Caco-2 (cell line): Measurements from ENCODE around the gene RC3H2. TPM values are rescaled to one million over a fixed set of nuclear protein-coding genes. Genes with fewer than 3 reads are reported as not detected.
A peak's percentile ranks its signal among the peaks of the same experiment; 100 is the strongest.

Experiments used
- BruUV-seq: library from RNA; stranded (reverse); fragments of 400-500 nt; replicated peaks from 2 replicates; lab custom pipeline; 2021; lab: Mats Ljungman, UMichigan
- CTCF ChIA-PET: fragments of 300-600 bp; sonication (Branson Sonifier 250); formaldehyde crosslinking; loops from one replicate; lab custom pipeline; 2022; ENCODE audit warnings: antibody characterized with exemption; lab: Charles Lee
- POLR2A ChIA-PET: fragments of 300-600 bp; sonication (Branson Sonifier 250); formaldehyde crosslinking; loops from one replicate; lab custom pipeline; 2022; ENCODE audit warnings: antibody characterized with exemption; lab: Charles Lee
- DNase-seq, 2 experiments: peaks; one replicate each; pipeline versions ENCODE4 v3.0.0 to v3.0.0-alpha.2; 2020 to 2022
- H3K27me3 ChIP-seq: replicated peaks from 2 replicates; pipeline ENCODE4 v1.6.0; 2011; ENCODE audit warnings: low read length; ENCODE audit not compliant: control insufficient read depth, insufficient read depth
- H3K36me3 ChIP-seq: 2 replicates; pipeline ENCODE4 v1.5.1; 2011; ENCODE audit warnings: low read length; ENCODE audit not compliant: control insufficient read depth, insufficient read depth
- H3K4me1 ChIP-seq: fragments of 250-450 bp; sonication (Bioruptor Pico); 2 replicates; pipeline ENCODE4 v1.5.1; 2020; ENCODE audit warnings: mild to moderate bottlenecking
- H3K4me3 ChIP-seq: 2 replicates; pipeline ENCODE4 v1.5.1; 2011; ENCODE audit warnings: low read depth, mild to moderate bottlenecking, control low read depth, low read length
- H3K9me3 ChIP-seq: fragments of 250-450 bp; sonication (Bioruptor Pico); 2 replicates; pipeline ENCODE4 v1.5.1; 2020; ENCODE audit warnings: mild to moderate bottlenecking, moderate library complexity
- H3K27ac Mint-ChIP-seq: one replicate; pipeline ENCODE4 v1.8.0; 2022; ENCODE audit warnings: mixed read lengths; ENCODE audit not compliant: unreplicated experiment
- H3K27me3 Mint-ChIP-seq: one replicate; pipeline ENCODE4 v1.8.0; 2022; ENCODE audit warnings: mixed read lengths; ENCODE audit not compliant: insufficient read depth, unreplicated experiment
- H3K36me3 Mint-ChIP-seq: one replicate; pipeline ENCODE4 v1.8.0; 2022; ENCODE audit warnings: mild to moderate bottlenecking, mixed read lengths; ENCODE audit not compliant: insufficient read depth, unreplicated experiment
- H3K4me1 Mint-ChIP-seq: one replicate; pipeline ENCODE4 v1.8.0; 2022; ENCODE audit warnings: low read depth, mixed read lengths; ENCODE audit not compliant: unreplicated experiment
- H3K4me3 Mint-ChIP-seq: one replicate; pipeline ENCODE4 v1.8.0; 2022; ENCODE audit warnings: mild to moderate bottlenecking, moderate library complexity, mixed read lengths; ENCODE audit not compliant: unreplicated experiment
- H3K9me3 Mint-ChIP-seq: one replicate; pipeline ENCODE4 v1.8.0; 2022; ENCODE audit warnings: mixed read lengths; ENCODE audit not compliant: unreplicated experiment
- CTCF ChIP-seq, 2 experiments: fragments of 200-600 bp in 1 of 2; IDR thresholded peaks; 1 replicate in 1 of 2; 2 replicates in 1 of 2; pipeline versions ENCODE4 v1.5.1 to v1.8.0; 2011 to 2022; ENCODE audit warnings: antibody characterized with exemption in 1 of 2, control low read depth in 1 of 2, inconsistent platforms in 1 of 2, low read depth in 1 of 2, low read length in 1 of 2, mild to moderate bottlenecking in 1 of 2, moderate library complexity in 1 of 2; ENCODE audit not compliant: insufficient read depth in 1 of 2, severe bottlenecking in 1 of 2, unreplicated experiment in 1 of 2
- intact Hi-C: fragments of 100-400 bp; cut with micrococcal nuclease; formaldehyde crosslinking; loops from one replicate; pipeline ENCODE4 v1.10.0; 2022; ENCODE audit not compliant: unreplicated experiment
- total RNA-seq: library from RNA; stranded (reverse); gene quantifications from 2 replicates; pipeline ENCODE4 v1.2.3, GENCODE V29; 2022

The RC3H2 gene
- total RNA-seq, 1 experiment from 2014 or later = 53.8 TPM

- H3K4me3 ChIP-seq = 0 out of 2 replicates have a peak overlapping the region, but pooled peaks have one; percentile 1
- H3K9me3 Mint-ChIP-seq = no peaks in the 10 kb centered on the region
Measured at GRCh38 chr9:122929796-122930354, 24.7 kb upstream of the RC3H2 start.

GRCh38 chr9:122923947-122924346 is 18.8 kb upstream of the RC3H2 start:
- POLR2A ChIA-PET = no interaction called here

More at GRCh38 chr9:122929796-122930354, 24.7 kb upstream of the RC3H2 start:
- Mint-ChIP-seq H3K27ac (no peak overlapping the region), H3K36me3 (no peaks in the 10 kb centered on the region), H3K27me3 (no peaks in the 10 kb centered on the region), H3K4me1 (peaks cover 9% of the 10 kb centered on the region), H3K4me3 (no peak overlapping the region)
- intact Hi-C loops = loop anchor here (2.0 kb wide), 1 partner anchor 25 kb away; the partner anchor contains the start of gene RC3H2
- TF ChIP-seq CTCF (IDR thresholded peaks at IDR 0.05; ENCODE audit: insufficient read depth in 1 of 2, low read depth in 1 of 2, low read length in 1 of 2, severe bottlenecking in 1 of 2, unreplicated experiment in 1 of 2) = no peak
- ChIA-PET CTCF (no interaction called here), POLR2A (no interaction called here)
- Histone ChIP-seq H3K9me3 (no peaks in the 10 kb centered on the region), H3K4me1 (no peaks in the 10 kb centered on the region; the same call in 1 of the 2 replicates), H3K36me3 (no peaks in the 10 kb centered on the region), H3K27me3 (no peaks in the 10 kb centered on the region)
- DNase-seq = no peak
- no TSS peak for BruUV-seq

GRCh38 chr9:122922713-122923112 is 17.6 kb upstream of the RC3H2 start:
- no peaks in the 10 kb centered on the region for H3K36me3 ChIP-seq
- H3K4me3 ChIP-seq = no peak overlapping the region
- no TSS peak for BruUV-seq
- H3K27me3 ChIP-seq = no peaks in the 10 kb centered on the region
- Mint-ChIP-seq H3K27me3 (no peaks in the 10 kb centered on the region), H3K36me3 (no peaks in the 10 kb centered on the region), H3K4me3 (no peak overlapping the region), H3K27ac (no peak overlapping the region), H3K9me3 (no peaks in the 10 kb centered on the region), H3K4me1 (no peaks in the 10 kb centered on the region)
- ChIA-PET POLR2A (no interaction called here), CTCF (no interaction called here)
- H3K4me1 ChIP-seq = no peaks in the 10 kb centered on the region
- no peaks in the 10 kb centered on the region for H3K9me3 ChIP-seq
- intact Hi-C loops = no loop called here
- no peak for DNase-seq
- no peak for TF ChIP-seq CTCF (IDR thresholded peaks at IDR 0.05; ENCODE audit: insufficient read depth in 1 of 2, low read depth in 1 of 2, low read length in 1 of 2, severe bottlenecking in 1 of 2, unreplicated experiment in 1 of 2)

More at GRCh38 chr9:122923947-122924346, 18.8 kb upstream of the RC3H2 start:
- Mint-ChIP-seq H3K4me3 (no peak overlapping the region), H3K36me3 (no peaks in the 10 kb centered on the region), H3K9me3 (no peaks in the 10 kb centered on the region), H3K27ac (no peak overlapping the region), H3K4me1 (no peaks in the 10 kb centered on the region), H3K27me3 (no peaks in the 10 kb centered on the region)
- CTCF ChIA-PET = no interaction called here
- Histone ChIP-seq H3K36me3 (no peaks in the 10 kb centered on the region), H3K4me3 (no peak overlapping the region), H3K9me3 (no peaks in the 10 kb centered on the region), H3K27me3 (no peaks in the 10 kb centered on the region), H3K4me1 (no peaks in the 10 kb centered on the region)
- TF ChIP-seq CTCF (IDR thresholded peaks at IDR 0.05; ENCODE audit: insufficient read depth in 1 of 2, low read depth in 1 of 2, low read length in 1 of 2, severe bottlenecking in 1 of 2, unreplicated experiment in 1 of 2) = no peak
- intact Hi-C loops = no loop called here
- DNase-seq = no peak
- no TSS peak for BruUV-seq
